Stimulated activated CD8-positive, alpha-beta memory T cell treated with anti-CD3 and anti-CD28 coated beads, Interleukin-12 subunit alpha, Interleukin-12 subunit beta, amount 100 ng/mL, for 4 hours (primary cell): Measurements from ENCODE around the gene ARHGDIA.
A peak's percentile ranks its signal among the peaks of the same experiment; 100 is the strongest.

ENCODE experiments used
- DNase-seq: peaks from one replicate; pipeline ENCODE4 v3.0.0-alpha.2; 2020; ENCODE audit warnings: low read depth

Gene ARHGDIA

DNA sequence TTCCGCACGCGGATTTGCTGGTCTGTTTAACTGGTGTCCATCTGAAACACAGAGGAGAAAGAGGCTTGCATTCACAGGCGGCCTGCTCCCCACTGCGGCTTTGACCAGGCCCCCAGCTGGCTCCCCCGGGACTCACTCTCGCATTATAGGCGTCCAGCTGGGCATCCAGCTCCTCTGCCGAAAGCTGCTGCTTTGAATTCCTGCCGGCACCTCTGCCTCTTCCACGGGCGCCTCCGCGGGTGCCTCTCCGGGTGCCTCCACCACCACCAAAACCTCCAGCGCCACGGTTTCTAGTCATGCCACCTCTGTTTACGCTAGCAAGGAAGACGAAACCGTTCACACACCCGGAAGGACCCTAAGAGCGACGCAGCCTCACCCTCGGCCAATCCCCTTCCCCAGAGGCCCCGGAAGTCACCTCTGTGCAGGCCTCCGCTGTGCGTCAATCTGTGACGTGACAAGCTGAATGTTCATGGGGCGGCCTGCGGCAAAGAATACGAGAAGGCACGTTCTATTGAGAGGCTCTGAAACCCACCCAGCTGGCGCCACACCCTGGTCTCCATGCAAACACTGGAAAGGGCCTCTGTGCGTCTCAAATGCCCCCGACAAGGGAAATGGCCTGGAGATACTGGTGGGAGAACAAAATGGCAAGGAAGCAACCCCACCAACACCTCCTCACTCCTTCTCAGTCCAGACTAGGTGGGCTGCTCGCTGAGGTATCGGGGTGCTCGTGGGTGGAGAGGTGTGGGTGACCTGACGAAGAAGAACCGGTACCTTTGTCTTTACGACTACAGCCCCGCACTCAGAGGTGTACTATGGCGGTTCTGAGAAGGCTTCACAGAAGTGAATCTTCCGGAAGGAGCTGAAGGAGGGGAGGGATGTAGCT is 17.2 kb upstream of the ARHGDIA start:
- no peak for DNase-seq

DNA sequence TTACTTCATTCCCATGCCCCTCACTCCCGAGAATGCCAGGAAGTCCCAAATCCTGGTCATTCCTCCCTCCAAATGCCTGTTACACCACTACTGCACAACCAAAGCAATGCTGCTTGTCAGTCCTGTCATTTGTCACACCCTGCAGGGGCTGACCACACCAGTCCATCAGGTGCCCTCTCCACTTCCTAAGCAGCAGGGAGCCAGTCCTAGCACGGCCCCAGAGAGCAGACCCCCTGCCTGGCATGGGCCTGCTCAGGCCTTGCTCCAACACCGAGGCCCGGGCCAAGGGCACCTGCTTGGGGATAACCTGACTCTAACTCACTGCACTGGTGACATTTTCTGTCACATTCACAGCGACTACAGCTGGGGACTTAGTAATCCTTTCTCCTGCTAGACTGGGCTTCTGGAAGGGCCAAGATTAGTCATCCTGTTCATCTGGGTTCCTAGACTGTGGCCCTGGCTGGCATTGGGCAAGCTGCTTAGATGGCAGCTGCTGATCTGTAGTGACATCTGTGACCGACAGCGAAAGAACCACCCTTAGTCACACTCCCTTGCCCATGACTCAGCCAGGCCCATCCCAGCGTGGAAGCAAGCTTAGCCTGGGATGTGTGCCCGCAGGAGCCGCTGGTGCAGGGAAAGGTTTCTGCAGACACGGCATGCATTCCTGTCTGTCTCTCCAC is 14.9 kb upstream of the ARHGDIA start:
- no peak for DNase-seq

DNA sequence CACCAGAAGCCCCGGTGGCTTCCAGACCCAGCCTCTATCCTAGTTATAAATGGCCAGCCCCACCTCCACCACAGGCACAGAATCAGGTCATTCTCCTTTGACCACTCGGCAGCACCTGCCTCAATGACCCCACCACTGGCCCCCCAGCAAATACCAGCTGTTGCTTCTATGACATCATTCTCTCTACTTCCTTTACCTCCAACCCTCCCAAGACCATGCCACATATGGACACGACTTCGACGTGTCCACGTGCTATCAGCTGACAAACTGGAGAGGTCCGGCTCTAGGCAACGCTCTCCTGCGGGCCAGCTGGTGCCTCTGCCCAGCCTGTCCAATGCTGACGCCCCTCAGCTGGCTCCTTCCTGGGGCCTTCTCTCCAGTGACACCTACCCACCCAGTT is 14.3 kb upstream of the ARHGDIA start:
- no peak for DNase-seq

DNA sequence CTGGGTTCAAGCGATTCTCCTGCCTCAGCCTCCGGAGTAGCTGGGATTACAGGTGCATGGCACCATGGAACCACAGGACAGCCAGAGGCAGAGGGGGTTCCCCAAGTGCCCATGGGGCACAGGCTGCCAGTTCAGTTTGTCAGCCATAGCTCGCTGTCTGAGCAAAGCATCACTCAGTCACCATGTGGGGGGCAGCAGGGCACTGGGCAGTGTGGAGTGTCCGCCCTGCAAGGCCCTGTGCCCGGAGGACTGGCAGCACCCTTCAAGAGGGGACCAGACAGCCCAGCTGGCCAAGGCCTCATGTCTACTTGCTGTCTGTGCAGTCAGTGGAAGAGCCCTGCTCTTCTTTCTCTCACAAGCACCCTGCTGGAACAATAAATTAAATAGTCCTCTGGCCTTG is 13.8 kb upstream of the ARHGDIA start:
- DNase-seq, result no peak

DNA sequence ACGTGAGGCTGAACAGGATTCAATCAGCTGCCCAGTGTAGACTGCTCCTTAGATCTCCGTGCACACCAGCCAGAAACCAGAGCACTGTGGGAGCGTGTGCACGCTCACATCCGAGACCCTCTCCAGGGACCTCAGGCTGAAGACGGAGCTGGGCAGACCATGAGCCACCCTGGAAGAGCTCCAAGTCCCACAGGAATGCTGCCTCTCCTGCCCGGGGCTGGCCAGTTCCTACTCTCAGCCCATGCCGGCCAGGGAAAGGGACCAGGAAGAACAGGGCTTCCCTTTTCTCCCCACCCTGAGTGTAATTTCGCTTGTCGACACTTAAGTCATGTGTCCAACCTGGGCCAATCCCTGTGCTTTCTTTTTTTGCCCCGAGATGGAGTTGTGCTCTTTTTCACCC is 13.4 kb upstream of the ARHGDIA start:
- no peak for DNase-seq

DNA sequence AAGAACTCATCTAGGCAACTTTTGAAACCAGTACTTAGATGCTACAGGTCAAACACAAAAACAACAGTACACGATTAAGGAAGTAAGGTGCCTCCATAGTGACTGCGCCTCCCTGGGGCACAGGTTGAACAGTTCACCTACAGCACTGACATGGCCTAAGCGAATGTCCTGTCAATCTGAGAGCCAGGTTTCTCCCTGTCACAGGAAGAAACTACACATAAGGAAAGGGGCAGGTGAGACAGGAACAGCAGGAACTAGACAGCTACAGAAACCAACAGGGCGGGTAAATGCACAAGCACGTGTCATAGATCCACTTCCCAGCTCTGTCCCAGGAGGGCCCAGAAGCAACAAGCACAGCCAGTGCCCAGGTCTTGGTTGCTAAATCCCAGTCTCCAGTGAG is 8.0 kb upstream of the ARHGDIA start:
- no peak for DNase-seq

DNA sequence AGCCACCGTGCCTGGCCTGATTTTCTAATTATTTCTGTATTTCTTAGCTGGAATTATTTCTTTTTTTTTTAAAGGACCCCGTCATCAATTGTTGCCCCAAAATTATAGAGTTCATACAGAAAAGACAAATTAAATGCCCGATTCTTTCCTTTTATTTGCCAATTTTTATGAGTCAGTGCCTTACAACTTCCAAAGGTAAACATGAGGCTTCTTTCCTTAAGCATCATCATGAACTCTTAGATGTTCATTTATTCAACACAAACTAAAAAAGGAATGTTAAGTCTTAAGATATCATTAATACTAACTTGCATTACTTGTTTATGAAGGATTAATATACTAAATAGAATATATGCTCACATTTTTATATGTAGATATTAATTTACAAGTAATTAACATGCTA is 7.2 kb upstream of the ARHGDIA start:
- no peak for DNase-seq

DNA sequence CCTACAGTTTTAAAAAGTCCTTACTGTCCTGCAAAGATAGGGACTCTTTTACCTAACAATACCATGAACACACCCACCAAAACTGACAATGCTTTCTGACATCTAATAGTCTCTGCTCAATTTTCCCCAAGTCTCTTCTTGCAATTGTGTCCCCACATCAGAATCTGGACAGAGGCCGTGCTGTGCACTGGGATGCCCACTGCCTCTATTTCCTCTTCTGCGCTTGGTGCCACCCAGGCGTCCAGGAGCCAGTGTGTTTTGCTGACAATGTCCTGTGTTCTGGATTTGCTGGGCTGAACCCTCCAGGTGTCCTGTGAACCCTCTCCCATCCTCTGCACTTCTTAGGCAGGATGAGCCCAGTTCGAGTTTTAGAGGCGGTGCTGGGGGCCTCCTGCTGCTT is 6.4 kb upstream of the ARHGDIA start:
- DNase-seq, result no peak

DNA sequence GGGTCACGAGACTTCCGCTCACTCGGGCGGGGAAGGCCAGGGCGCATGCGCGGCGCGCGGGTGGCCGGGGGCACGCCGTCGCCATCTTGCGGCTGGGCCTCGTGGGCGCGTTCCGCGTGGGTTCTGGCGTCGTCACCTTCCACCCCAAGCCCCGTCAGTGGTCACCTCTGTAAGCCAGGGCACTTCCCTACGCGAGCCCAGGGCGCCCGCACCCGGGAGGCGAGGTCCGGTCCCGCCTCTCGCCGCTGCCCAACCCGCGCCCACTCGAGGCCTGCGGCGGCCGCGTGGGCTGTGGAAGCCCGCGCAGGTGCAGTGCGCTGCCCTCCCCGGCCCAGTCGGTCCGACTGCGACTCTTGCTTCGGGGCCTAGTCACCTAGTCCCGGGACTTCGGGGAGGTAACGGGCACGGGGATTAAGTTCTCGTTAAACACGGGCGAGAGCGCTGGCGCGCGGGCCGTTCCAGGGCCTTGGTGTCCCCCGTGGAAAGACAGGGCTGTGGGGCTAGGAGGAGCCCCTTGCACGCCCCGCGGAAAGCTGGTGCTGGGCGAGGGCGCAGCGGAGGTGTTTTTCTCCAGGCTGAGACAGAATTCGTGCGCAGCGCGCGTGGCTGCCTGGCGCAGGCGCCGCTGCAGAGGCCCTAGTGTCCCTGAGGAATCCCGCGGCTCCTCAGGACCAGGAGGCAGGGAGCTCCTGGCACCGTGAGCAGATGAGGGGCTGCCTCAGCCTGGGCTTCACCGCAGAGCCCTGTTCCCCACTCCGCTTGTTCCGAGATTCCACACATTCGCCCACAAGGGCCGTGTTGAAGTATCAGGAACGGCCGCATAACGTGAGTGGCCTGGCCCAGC is 472 bp upstream of the ARHGDIA start:
- DNase-seq, result peak; percentile 95

DNA sequence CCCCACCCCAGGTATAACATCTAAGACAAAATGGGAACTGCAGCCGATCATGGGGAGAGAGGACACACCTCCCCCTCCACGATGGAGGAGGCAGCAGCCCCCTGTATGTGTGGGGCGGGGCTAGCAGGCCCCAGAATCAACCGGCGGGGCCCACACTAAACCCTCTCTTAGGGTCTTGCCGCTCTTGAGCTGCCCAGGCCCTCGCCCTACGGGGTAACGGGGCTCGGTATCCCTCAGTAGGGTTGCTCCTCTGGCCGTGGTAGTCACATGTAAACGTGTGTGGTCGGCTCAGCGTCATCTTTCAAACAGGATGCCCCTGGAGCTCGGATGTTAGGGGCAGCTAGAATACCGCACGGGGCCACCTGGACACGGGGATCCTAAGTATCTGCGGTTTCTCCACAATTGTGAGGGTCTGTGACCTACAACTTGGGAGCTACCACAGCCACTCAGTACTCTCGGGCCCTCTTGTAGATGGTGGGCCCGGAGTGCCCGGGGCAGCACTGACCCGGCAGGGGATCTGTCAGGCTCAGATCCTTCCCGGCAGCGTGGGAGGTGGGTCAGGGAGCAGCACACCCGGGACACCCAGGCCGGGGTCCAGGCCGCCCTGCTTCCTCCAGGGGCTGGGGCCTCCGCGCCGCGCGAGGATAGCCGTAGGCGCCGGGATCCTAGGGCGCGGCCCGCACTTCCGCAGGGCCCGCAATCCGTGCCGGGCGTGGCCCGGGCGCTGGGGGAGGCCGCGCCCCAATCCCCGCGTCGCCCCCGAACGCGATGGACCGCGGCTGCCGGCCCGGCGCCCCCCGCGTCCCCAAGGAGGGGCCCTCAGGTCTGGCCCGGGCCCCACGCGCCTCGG is 781 bp downstream of the ARHGDIA start:
- DNase-seq, result no peak

DNA sequence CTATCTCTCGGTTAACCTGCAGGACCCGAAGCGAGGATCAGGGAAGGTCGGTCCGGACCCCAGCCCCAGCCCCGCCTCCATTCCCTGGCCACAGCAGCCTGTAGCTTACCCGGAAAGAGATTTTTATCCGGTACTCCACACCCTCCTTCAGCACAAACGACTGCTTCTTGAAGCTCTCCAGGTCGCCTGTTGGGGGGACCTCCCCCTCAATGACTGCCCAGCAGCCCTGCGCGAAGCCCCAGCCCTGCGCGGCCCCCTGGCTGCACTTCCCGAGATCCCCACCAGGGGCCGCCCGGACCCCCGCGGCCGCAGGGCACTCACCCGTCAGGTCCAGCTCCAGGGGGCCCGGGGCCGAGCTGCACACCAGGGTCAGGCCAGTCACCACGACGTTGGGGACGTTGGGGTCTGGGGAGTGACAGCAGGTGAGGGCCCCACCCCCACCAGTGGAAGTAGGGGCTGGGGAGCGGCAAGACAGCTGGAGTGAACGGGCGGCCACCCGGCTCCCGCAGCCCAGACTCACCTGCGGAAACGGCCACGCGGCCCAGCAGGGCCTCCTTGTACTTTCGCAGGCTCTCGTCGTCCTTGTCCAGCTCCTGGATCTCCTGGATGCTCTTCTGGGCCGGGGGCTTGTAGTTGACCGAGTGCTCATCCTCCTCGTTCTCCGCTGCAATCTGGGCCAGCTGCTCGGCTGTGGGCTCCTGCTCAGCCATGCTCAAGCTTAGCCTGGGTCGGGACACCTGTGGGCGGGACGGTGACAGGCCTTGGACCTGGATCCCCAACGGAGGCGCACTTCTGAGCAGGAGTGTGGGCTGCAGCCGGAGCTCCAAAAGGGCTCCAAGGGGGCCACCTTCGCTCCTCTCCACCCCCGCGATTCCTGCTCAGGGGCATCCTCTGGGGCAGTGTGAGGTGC is 1.7 kb downstream of the ARHGDIA start:
- no peak for DNase-seq

DNA sequence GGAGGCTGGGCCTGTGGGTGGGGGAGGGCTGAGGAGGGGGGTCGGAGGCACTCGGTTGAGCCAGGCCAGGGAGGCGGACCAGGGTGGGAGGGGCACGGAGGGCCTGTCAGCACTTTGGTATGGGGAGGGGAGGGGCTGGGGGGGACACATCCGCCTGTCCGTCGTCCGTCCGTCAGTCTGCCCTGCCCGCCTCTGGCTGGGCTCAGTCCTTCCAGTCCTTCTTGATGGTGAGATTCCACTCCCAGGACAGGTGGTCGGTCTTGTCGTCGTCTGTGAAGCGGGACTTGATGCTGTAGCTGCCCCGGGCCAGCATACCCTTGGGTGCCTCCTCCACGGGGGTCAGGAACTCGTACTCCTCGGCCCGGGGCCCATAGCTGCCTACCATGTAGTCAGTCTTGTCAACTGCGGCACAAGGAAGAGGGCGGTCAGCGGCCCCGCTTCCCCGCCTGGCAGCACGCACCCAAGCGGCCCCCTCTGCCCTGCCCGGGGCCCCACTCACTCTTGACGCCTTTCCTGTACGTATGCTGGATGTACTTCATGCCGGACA is 2.4 kb downstream of the ARHGDIA start:
- no peak for DNase-seq

DNA sequence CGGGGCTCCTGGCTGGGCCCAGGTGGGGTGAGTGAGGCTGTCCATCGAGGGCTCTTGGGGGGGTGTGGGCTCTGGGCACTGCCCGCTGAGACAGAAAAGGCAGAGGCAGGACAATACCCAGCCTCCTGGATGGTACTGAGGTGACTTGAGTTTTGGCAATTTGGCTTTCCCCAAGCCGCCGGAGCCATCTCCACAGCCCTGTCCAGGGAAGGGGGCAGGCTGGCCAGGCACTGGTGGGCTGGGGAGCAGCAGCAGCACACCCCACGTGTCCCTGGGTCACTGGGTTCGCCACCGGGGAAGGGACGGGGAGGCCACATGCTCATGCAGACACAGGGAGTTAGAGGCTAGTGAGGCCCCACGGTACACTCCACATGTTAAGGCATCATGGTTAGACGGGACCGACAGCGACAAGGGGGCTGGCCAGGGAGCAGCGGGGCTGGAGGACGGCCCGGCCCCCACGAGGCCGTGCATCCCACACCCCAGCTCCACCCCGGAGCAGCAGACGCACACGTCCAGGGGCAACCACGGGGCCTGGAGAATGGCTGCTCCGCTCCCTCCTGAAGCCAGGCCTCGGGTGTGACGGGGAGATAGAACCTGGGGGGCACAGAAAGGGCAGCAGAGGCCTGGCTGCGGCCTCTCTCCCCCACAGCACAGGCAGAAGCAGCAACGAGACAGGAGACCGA is 3.0 kb downstream of the ARHGDIA start:
- DNase-seq, result no peak

DNA sequence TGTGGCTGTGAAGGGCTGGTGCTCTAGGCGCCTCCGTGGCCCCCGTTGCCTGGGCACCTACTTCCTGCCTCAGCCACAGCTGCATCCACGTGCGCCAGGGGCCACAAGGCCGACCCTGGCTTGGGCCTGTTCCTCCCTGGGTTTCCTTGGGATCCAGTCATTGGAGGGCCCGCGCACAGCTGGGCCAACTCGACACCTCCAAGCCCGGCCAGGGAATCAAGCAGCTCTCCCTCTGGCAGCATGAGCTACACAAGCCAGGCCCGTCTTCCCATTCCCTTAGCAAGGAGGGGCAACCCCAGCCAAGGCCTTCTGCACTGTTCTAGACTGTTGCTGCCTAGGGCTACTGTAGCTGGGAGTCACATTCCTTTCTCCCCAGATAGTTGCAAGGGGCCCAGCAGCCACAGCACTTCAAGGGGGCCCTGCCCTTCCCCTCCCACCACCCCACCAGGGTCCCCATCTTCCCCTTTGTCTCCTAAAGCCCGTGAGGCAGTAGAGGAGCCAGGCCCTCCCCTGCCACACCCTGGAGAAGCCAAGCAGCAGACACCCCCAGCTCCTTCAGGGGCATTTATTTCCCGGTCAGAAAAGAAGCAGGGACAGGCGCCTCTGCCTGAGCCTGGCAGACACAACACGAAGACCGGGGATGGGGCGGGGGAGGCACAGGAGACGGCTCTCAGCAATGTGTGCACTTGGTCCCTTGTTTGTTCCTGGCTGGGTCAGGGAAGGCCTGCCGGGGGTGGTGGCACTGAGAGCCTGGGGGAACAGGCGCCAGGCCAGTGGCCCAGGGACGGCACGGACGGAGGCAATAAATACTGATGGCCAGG is 3.8 kb downstream of the ARHGDIA start:
- DNase-seq, result no peak

DNA sequence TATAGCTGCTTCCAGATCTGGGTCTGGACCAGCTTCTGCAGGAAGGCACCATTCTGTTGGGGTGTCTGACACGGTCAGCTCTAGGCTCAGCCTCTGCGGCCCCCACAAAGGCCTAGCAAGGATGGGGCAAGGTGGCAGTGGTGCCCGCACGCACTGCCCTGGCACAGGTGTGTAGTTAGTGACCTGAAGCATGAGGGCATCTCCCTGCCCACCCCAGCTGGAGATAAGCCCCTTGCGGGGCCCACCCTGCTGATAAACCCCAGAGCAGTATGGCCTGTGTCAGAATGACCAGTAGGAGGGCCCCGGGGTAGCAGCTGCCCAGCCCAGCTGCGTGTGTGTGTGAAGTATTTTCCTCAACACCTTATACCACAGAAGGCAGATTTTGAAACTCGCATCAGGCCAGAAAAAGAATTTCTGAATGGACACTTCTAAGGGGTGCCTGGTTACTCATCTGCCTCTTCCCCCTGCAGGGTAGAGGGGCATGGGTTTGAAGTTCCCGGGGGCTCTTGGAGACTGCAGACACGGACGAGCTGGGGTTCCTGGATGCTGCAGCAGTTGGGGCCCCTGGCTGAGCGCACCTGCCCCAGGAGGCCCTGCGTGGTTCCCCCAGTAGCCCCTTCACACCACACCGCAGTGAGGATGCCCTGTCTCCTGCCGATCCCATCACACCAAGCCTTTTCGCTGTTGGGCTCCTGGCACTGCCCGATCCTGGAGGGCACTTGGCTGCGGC is 4.5 kb downstream of the ARHGDIA start:
- DNase-seq, result no peak

DNA sequence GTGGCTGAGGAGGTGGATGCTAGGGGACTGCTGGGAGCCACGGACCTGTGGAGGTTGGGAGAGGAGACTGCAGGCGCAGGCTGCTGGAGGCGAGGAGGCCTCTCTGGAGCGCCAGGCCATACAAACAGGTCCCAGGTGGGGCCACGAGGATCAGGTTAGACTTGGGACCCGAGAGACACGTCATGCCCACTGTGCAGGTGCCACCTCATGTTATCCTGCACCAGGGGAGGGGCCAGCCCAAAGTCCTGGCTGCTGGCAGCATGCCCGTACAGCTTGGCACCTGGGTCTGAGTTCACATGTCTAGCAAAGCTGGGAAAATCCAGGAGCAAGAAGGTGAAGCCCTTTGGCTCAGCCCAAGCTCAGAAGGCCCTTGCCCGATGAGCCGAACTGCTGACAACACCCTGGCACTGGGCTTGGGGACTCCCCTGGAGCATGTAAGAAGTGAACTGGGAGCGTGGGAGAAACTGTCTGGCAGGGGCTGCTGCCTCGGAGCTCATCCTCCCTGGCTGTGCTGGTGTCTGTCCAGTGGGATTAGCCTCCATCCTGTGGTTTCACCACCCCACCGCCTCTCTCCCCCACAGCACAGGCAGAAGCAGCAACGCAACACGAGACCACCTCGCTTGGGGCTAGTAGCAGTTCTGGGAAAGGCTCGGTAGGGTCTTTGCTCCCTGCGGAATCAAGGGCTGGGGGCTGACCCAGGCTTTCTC is 5.3 kb downstream of the ARHGDIA start:
- no peak for DNase-seq

DNA sequence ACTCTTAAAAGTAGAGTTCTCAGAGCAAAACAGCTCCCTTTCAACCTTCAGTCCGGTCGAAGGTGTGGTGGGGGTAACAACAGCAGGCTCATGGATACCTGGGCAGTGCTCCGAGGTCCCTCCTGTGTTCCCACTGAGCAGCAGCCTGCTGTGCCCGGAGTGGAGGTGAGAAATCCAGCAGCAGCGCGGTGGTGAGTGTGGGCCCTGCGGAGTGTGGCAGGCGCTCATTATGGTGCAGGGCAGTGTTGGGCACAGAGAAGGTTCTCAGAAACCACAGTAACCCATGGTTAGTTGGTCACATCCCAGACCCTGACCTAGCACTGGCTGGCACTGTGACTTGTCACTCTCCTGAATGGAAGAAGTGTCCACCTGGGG is 5.8 kb downstream of the ARHGDIA start:
- DNase-seq, result no peak
